ENCODE results near the gene NECAP2. TPM values are rescaled to one million over a fixed set of nuclear protein-coding genes. Genes with fewer than 3 reads are reported as not detected.

Gene NECAP2
- 69.1 and 90.8 TPM in 2 replicates for total RNA-seq

GRCh38 chr1:16440470-16441281, at the start of gene NECAP2:
Gene NECAP2 (plus strand): TSS chr1:16440724. CDS start chr1:16440762, 38 bp downstream.

DNA sequence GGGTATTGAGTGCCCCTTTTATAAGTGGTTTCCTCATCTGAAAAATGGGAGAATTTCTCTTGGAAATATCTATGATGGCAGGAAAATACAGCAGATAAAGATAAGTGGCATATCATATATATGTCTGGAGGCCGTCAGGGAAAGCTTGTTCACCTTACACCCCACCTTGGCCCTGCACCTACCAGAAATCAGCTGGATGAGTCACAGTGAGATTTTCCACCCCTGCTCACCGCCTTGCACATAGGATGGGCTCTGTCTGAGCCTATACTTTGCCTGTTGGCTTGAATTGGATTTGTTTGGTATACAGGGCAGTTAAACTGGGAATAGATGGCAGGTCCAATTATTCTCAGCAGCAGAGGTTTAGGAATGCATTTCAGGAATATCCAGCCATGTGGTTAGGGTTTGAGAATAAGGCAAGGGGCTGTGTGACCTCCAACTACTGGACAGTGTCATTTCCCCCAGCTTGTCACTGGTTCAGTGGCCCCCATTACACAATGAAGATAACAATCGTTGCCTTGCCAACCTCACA, 3.5 kb upstream of the NECAP2 start, which contains the start of gene SPATA21:
SPATA21 (minus strand) TSS at position 479 of the 529 bp plus-strand sequence. CDS start 6,053 bp downstream, outside the sequence.

Other genes starting within 250 kb of the NECAP2 start
- gene ARHGEF19, start 228.1 kb upstream of the NECAP2 start, total RNA-seq, result 6.6 and 8.6 TPM in 2 replicates
- 3.6 and 6.8 TPM in 2 replicates for gene CPLANE2, start 203.5 kb upstream of the NECAP2 start, total RNA-seq
- gene FBXO42, start 88.2 kb upstream of the NECAP2 start, total RNA-seq, result 12.8 and 24.6 TPM in 2 replicates
- gene SZRD1, start 73.5 kb upstream of the NECAP2 start, total RNA-seq, result 54.7 and 56.2 TPM in 2 replicates
- gene SPATA21, start 3.3 kb upstream of the NECAP2 start, total RNA-seq, result not detected in 2 replicates
- gene RNU1-1, start 73.6 kb downstream of the NECAP2 start, total RNA-seq, result under 0.01 TPM in 2 replicates
- gene NBPF1, start 172.8 kb downstream of the NECAP2 start, total RNA-seq, result 17.4 and 23.8 TPM in 2 replicates
- under 0.01 TPM in 2 replicates for gene RNU1-3, start 226.2 kb downstream of the NECAP2 start, total RNA-seq